GM23338 (cell line): ENCODE data around the gene ARHGAP9. TPM values are rescaled to one million over a fixed set of nuclear protein-coding genes. Genes with fewer than 3 reads are reported as not detected.

ENCODE experiments used
- ATAC-seq: fragments of 200-7000 bp; cut with Tn5 transposase; 3 replicates; pipeline ENCODE4 v1.9.1; 2020
- DNase-seq: peaks from one replicate; pipeline ENCODE4 v3.0.0-alpha.2; 2015; ENCODE audit warnings: low spot score
- H2AFZ ChIP-seq: fragments of 200-600 bp; sonication (generic); 2 replicates; pipeline ENCODE4 v1.8.0; 2016; ENCODE audit warnings: antibody characterized with exemption, mild to moderate bottlenecking, moderate library complexity
- H3F3A ChIP-seq: fragments of 200-600 bp; sonication (generic); replicated peaks from 2 replicates; pipeline ENCODE4 v1.8.0; 2017; ENCODE audit warnings: antibody characterized with exemption, mixed run types, low read depth
- H3K27ac ChIP-seq: fragments of 200-600 bp; sonication (generic); 2 replicates; pipeline ENCODE4 v1.6.1; 2016; ENCODE audit warnings: low read depth
- H3K27me3 ChIP-seq: fragments of 200-600 bp; sonication (generic); 2 replicates; pipeline ENCODE4 v1.8.0; 2016; ENCODE audit warnings: mild to moderate bottlenecking, mixed run types, moderate library complexity; ENCODE audit not compliant: insufficient read depth
- H3K36me3 ChIP-seq: fragments of 200-600 bp; sonication (generic); 2 replicates; pipeline ENCODE4 v1.8.0; 2016; ENCODE audit warnings: mild to moderate bottlenecking; ENCODE audit not compliant: insufficient read depth
- H3K4me1 ChIP-seq: fragments of 200-600 bp; sonication (generic); 2 replicates; pipeline ENCODE4 v1.8.0; 2016; ENCODE audit warnings: mild to moderate bottlenecking, moderate library complexity; ENCODE audit not compliant: insufficient read depth
- H3K4me2 ChIP-seq: fragments of 200-600 bp; sonication (generic); 2 replicates; pipeline ENCODE4 v1.7.1; 2017; ENCODE audit warnings: mixed run types
- H3K4me3 ChIP-seq: fragments of 200-600 bp; sonication (generic); 2 replicates; pipeline ENCODE4 v1.6.1; 2016; ENCODE audit warnings: mixed run types
- H3K79me2 ChIP-seq: fragments of 200-600 bp; sonication (generic); replicated peaks from 2 replicates; pipeline ENCODE4 v1.8.0; 2017; ENCODE audit warnings: mild to moderate bottlenecking; ENCODE audit not compliant: insufficient read depth
- H3K9me2 ChIP-seq: fragments of 200-600 bp; sonication (generic); 2 replicates; pipeline ENCODE4 v1.8.0; 2017; ENCODE audit not compliant: insufficient read depth
- H4K20me1 ChIP-seq: fragments of 200-600 bp; sonication (generic); replicated peaks from 2 replicates; pipeline ENCODE4 v1.8.0; 2017; ENCODE audit warnings: mild to moderate bottlenecking; ENCODE audit not compliant: insufficient read depth
- H3K27ac Mint-ChIP-seq: 2 replicates; pipeline ENCODE4 v1.8.0; 2020; ENCODE audit warnings: inconsistent platforms, mild to moderate bottlenecking, moderate library complexity, mixed read lengths
- H3K27me3 Mint-ChIP-seq: 3 replicates; pipeline ENCODE4 v1.8.0; 2022; ENCODE audit warnings: low read depth, mild to moderate bottlenecking, moderate library complexity, mixed read lengths, inconsistent platforms; ENCODE audit not compliant: insufficient read depth, poor library complexity
- H3K36me3 Mint-ChIP-seq: 3 replicates; pipeline ENCODE4 v1.8.0; 2021; ENCODE audit warnings: low read depth, mild to moderate bottlenecking, inconsistent platforms, moderate library complexity, mixed read lengths
- H3K4me1 Mint-ChIP-seq: 3 replicates; pipeline ENCODE4 v1.8.0; 2020; ENCODE audit warnings: mild to moderate bottlenecking, inconsistent platforms, mixed read lengths
- H3K4me3 Mint-ChIP-seq: 3 replicates; pipeline ENCODE4 v1.8.0; 2021; ENCODE audit warnings: moderate library complexity, mild to moderate bottlenecking, inconsistent platforms, mixed read lengths
- H3K9me3 Mint-ChIP-seq: 3 replicates; pipeline ENCODE4 v1.8.0; 2020; ENCODE audit warnings: moderate library complexity, mild to moderate bottlenecking, inconsistent platforms, mixed read lengths
- CREB1 ChIP-seq: fragments of 250-450 bp; sonication (Bioruptor Pico); IDR thresholded peaks from 2 replicates; pipeline ENCODE4 v1.5.0; 2020; ENCODE audit warnings: low read depth, mild to moderate bottlenecking, moderate library complexity
- ETS1 ChIP-seq: IDR thresholded peaks from 2 replicates; pipeline ENCODE4 v1.6.1; 2016; ENCODE audit warnings: antibody characterized with exemption
- EZH2 ChIP-seq: fragments of 200-600 bp; sonication (generic); IDR thresholded peaks from one replicate; pipeline ENCODE4 v1.8.0; 2017; ENCODE audit warnings: antibody characterized with exemption, mild to moderate bottlenecking, low read depth; ENCODE audit not compliant: unreplicated experiment
- EZH2phosphoT487 ChIP-seq: fragments of 200-600 bp; sonication (generic); IDR thresholded peaks from one replicate; pipeline ENCODE4 v1.8.1; 2018; ENCODE audit warnings: antibody characterized with exemption; ENCODE audit not compliant: unreplicated experiment
- POLR2AphosphoS5 ChIP-seq: IDR thresholded peaks from 2 replicates; pipeline ENCODE4 v1.6.1; 2016; ENCODE audit warnings: antibody characterized with exemption, low read depth
- ZNF114 ChIP-seq: fragments of 250-450 bp; sonication (Bioruptor Pico); IDR thresholded peaks from 2 replicates; pipeline ENCODE4 v1.5.0; 2020; ENCODE audit warnings: mild to moderate bottlenecking, moderate library complexity
- ZNF331 ChIP-seq: fragments of 250-450 bp; sonication (Bioruptor Pico); IDR thresholded peaks from 2 replicates; pipeline ENCODE4 v1.5.0; 2020; ENCODE audit warnings: low read depth, mild to moderate bottlenecking, moderate library complexity
- ZNF462 ChIP-seq: fragments of 250-450 bp; sonication (Bioruptor Pico); IDR thresholded peaks from 2 replicates; pipeline ENCODE4 v1.5.0; 2020; ENCODE audit warnings: mild to moderate bottlenecking, moderate library complexity
- polyA plus RNA-seq: library from polyadenylated mRNA; unstranded; fragments of >200 nt; fragmentation: Nextera tagmentation; extraction: Ambion mirVana; gene quantifications from 2 replicates; pipeline ENCODE4 v1.2.1, GENCODE V29; 2016
- total RNA-seq: library from RNA; depleted of rRNA; stranded (reverse); fragments of >200 nt; shearing (Covaris generic); gene quantifications from 2 replicates; pipeline ENCODE4 v1.2.3, GENCODE V29; 2014

Gene ARHGAP9
- total and polyA plus RNA-seq, 2 experiments from 2014 or later: 4.5 to 7.1 TPM

GRCh38 chr12:57516617-57517153 is 37.0 kb upstream of the ARHGAP9 start:
- Histone ChIP-seq H3K4me2 (no peak overlapping the region), H3K4me3 (no peak overlapping the region), H3K36me3 (peaks cover 61% of the 10 kb centered on the region), H3F3A (peaks cover 86% of the 10 kb centered on the region), H2AFZ (no peak overlapping the region), H3K27ac (peak overlapping the region; percentile 98), H3K4me1 (peaks cover 25% of the 10 kb centered on the region), H3K9me2 (no peaks in the 10 kb centered on the region), H4K20me1 (peaks cover 44% of the 10 kb centered on the region), H3K79me2 (peaks cover 26% of the 10 kb centered on the region), H3K27me3 (no peaks in the 10 kb centered on the region)
- Mint-ChIP-seq H3K4me1 (peaks cover 29% of the 10 kb centered on the region), H3K36me3 (peaks cover 79% of the 10 kb centered on the region), H3K9me3 (no peaks in the 10 kb centered on the region), H3K4me3 (no peak overlapping the region), H3K27me3 (peaks cover 33% of the 10 kb centered on the region), H3K27ac (peak overlapping the region; percentile 60)
- no peak for ATAC-seq
- DNase-seq: no peak
- TF ChIP-seq EZH2: no peak
- TF ChIP-seq POLR2AphosphoS5: peak; percentile 19

GRCh38 chr12:57515934-57516541 is 36.4 kb upstream of the ARHGAP9 start:
- no peak overlapping the region for H3K4me3 ChIP-seq
- H3K27me3 Mint-ChIP-seq: peaks cover 27% of the 10 kb centered on the region
- H3K4me1 ChIP-seq: peaks cover 18% of the 10 kb centered on the region
- DNase-seq (no peak), ATAC-seq (no peak)
- peaks cover 81% of the 10 kb centered on the region for H3F3A ChIP-seq
- no peak overlapping the region for H2AFZ ChIP-seq
- peaks cover 26% of the 10 kb centered on the region for H3K79me2 ChIP-seq
- no peak overlapping the region for H3K4me2 ChIP-seq
- H3K9me3 Mint-ChIP-seq: no peaks in the 10 kb centered on the region
- H3K36me3 Mint-ChIP-seq: peaks cover 86% of the 10 kb centered on the region
- peak; percentile 21; the same call in 1 of the 2 replicates for TF ChIP-seq POLR2AphosphoS5
- no peak for TF ChIP-seq EZH2phosphoT487
- no peak overlapping the region for H3K27ac Mint-ChIP-seq
- peaks cover 66% of the 10 kb centered on the region for H3K36me3 ChIP-seq
- H3K4me1 Mint-ChIP-seq: peaks cover 22% of the 10 kb centered on the region
- H3K27ac ChIP-seq: no peak overlapping the region; the same call in 1 of the 2 replicates
- no peaks in the 10 kb centered on the region for H3K27me3 ChIP-seq
- no peaks in the 10 kb centered on the region for H3K9me2 ChIP-seq
- peaks cover 51% of the 10 kb centered on the region for H4K20me1 ChIP-seq
- H3K4me3 Mint-ChIP-seq: no peak overlapping the region

GRCh38 chr12:57515408-57515933 is 35.8 kb upstream of the ARHGAP9 start:
- Histone ChIP-seq H3K27ac (no peak overlapping the region; the same call in 1 of the 2 replicates), H3K36me3 (peaks cover 71% of the 10 kb centered on the region), H3K9me2 (no peaks in the 10 kb centered on the region), H3K4me3 (no peak overlapping the region), H4K20me1 (peaks cover 51% of the 10 kb centered on the region), H3K79me2 (peaks cover 29% of the 10 kb centered on the region), H3K4me2 (no peak overlapping the region), H3K27me3 (no peaks in the 10 kb centered on the region), H3F3A (peaks cover 78% of the 10 kb centered on the region), H3K4me1 (peaks cover 17% of the 10 kb centered on the region), H2AFZ (no peak overlapping the region)
- DNase-seq (no peak), ATAC-seq (no peak)
- Mint-ChIP-seq H3K27ac (no peak overlapping the region), H3K4me1 (peaks cover 20% of the 10 kb centered on the region), H3K4me3 (no peak overlapping the region), H3K9me3 (no peaks in the 10 kb centered on the region), H3K27me3 (peaks cover 22% of the 10 kb centered on the region), H3K36me3 (peaks cover 90% of the 10 kb centered on the region)
- TF ChIP-seq ZNF114 (no peak), EZH2 (no peak), ZNF331 (CRISPR knock-in tag) (no peak), ZNF462 (CRISPR knock-in tag) (no peak), ETS1 (no peak), POLR2AphosphoS5 (no peak), CREB1 (CRISPR knock-in tag) (no peak)
